IMR-90 (cell line): Measurements from ENCODE around the gene DOCK9. TPM values are rescaled to one million over a fixed set of nuclear protein-coding genes. Genes with fewer than 3 reads are reported as not detected.
A peak's percentile ranks its signal among the peaks of the same experiment; 100 is the strongest.

Experiments
- ATAC-seq: fragments of 200-7000 bp; cut with Tn5 transposase; 2 replicates; pipeline ENCODE4 v1.9.1; 2020; ENCODE audit warnings: low read depth, mild to moderate bottlenecking, moderate library complexity
- BruUV-seq: library from RNA; stranded (reverse); fragments of 400-500 nt; replicated peaks from 2 replicates; lab custom pipeline; 2021; lab: Mats Ljungman, UMichigan
- CTCF ChIA-PET: fragments of 300-600 bp; formaldehyde crosslinking; extraction: SDS; loops from one replicate; lab custom pipeline; 2021; ENCODE audit warnings: antibody characterized with exemption; lab: Yijun Ruan, JAX
- POLR2A ChIA-PET: fragments of 300-600 bp; sonication (Branson Sonifier 250); formaldehyde crosslinking; loops from one replicate; lab custom pipeline; 2022; ENCODE audit warnings: antibody characterized with exemption; ENCODE audit not compliant: unreplicated experiment; lab: Charles Lee
- DNase-seq: peaks from one replicate; pipeline ENCODE4 v3.0.0; 2013
- H2AFZ ChIP-seq: replicated peaks from 2 replicates; pipeline ENCODE3; 2013; ENCODE audit warnings: low read length, mild to moderate bottlenecking; ENCODE audit not compliant: poor library complexity
- H2AK5ac ChIP-seq: 2 replicates; pipeline ENCODE4 v1.6.1; 2013; ENCODE audit warnings: low read depth, low read length, inconsistent platforms
- H2AK9ac ChIP-seq: replicated peaks from 2 replicates; pipeline ENCODE3; 2013; ENCODE audit warnings: mild to moderate bottlenecking, low read depth, low read length, moderate library complexity; ENCODE audit not compliant: poor library complexity
- H2BK120ac ChIP-seq: 2 replicates; pipeline ENCODE4 v1.6.1; 2013; ENCODE audit warnings: low read depth, low read length, inconsistent platforms
- H2BK15ac ChIP-seq: 3 replicates; pipeline ENCODE4 v1.6.1; 2013; ENCODE audit warnings: low read depth, low read length, inconsistent platforms
- H2BK20ac ChIP-seq: 2 replicates; pipeline ENCODE4 v1.6.1; 2013; ENCODE audit warnings: low read depth, mild to moderate bottlenecking, inconsistent platforms, low read length, moderate library complexity
- H2BK5ac ChIP-seq: 2 replicates; pipeline ENCODE4 v1.6.1; 2013; ENCODE audit warnings: mild to moderate bottlenecking, low read depth, low read length, inconsistent platforms; ENCODE audit not compliant: poor library complexity, severe bottlenecking
- H3K14ac ChIP-seq: replicated peaks from 2 replicates; pipeline ENCODE4 v1.6.1; 2013; ENCODE audit warnings: low read depth, low read length, inconsistent platforms
- H3K18ac ChIP-seq: 2 replicates; pipeline ENCODE4 v1.6.1; 2013; ENCODE audit warnings: low read depth, low read length, control low read depth
- H3K23ac ChIP-seq: 2 replicates; pipeline ENCODE4 v1.6.1; 2013; ENCODE audit warnings: low read depth, low read length, inconsistent platforms
- H3K27ac ChIP-seq: 2 replicates; pipeline ENCODE4 v1.5.1; 2013; ENCODE audit warnings: mild to moderate bottlenecking, control low read depth, low read length; ENCODE audit not compliant: insufficient read depth
- H3K27me3 ChIP-seq: 2 replicates; pipeline ENCODE4 v1.6.1; 2013; ENCODE audit warnings: low read length; ENCODE audit not compliant: control insufficient read depth, insufficient read depth
- H3K36me3 ChIP-seq: 2 replicates; pipeline ENCODE4 v1.6.1; 2013; ENCODE audit warnings: low read length, mixed read lengths; ENCODE audit not compliant: control insufficient read depth, insufficient read depth
- H3K4ac ChIP-seq: 2 replicates; pipeline ENCODE4 v1.6.1; 2013; ENCODE audit warnings: low read depth, low read length, inconsistent platforms
- H3K4me1 ChIP-seq: 2 replicates; pipeline ENCODE4 v1.6.1; 2013; ENCODE audit warnings: low read length, mixed read lengths; ENCODE audit not compliant: control insufficient read depth, insufficient read depth
- H3K4me2 ChIP-seq: 2 replicates; pipeline ENCODE4 v1.6.1; 2013; ENCODE audit warnings: low read depth, mild to moderate bottlenecking, control low read depth, low read length, moderate library complexity
- H3K4me3 ChIP-seq: 2 replicates; pipeline ENCODE4 v1.5.1; 2013; ENCODE audit warnings: low read depth, mild to moderate bottlenecking, control low read depth, low read length, moderate library complexity; ENCODE audit not compliant: insufficient read depth
- H3K56ac ChIP-seq: 2 replicates; pipeline ENCODE4 v1.6.1; 2013; ENCODE audit warnings: low read length, inconsistent platforms; ENCODE audit not compliant: insufficient read depth; ENCODE audit errors: extremely low read depth
- H3K79me1 ChIP-seq, 2 experiments: 2 replicates each; pipeline ENCODE4 v1.6.1; 2013; ENCODE audit warnings: low read length in 2 of 2, inconsistent platforms in 1 of 2, low read depth in 1 of 2
- H3K9ac ChIP-seq: 2 replicates; pipeline ENCODE4 v1.6.1; 2013; ENCODE audit warnings: low read depth, low read length, control low read depth
- H3K9me1 ChIP-seq: 2 replicates; pipeline ENCODE4 v1.6.1; 2013; ENCODE audit warnings: low read length, inconsistent platforms; ENCODE audit not compliant: insufficient read depth
- H3K9me3 ChIP-seq: 2 replicates; pipeline ENCODE4 v1.6.1; 2013; ENCODE audit warnings: low read length; ENCODE audit not compliant: control insufficient read depth, insufficient read depth
- H4K20me1 ChIP-seq: 2 replicates; pipeline ENCODE4 v1.6.1; 2013; ENCODE audit warnings: low read length, inconsistent platforms; ENCODE audit not compliant: insufficient read depth
- H4K5ac ChIP-seq: 2 replicates; pipeline ENCODE4 v1.6.1; 2013; ENCODE audit warnings: mild to moderate bottlenecking, low read depth, low read length, control low read depth
- H4K8ac ChIP-seq, 2 experiments: 2 replicates each; pipeline ENCODE4 v1.6.1; 2013; ENCODE audit warnings: low read depth in 2 of 2, low read length in 2 of 2, control low read depth in 1 of 2, inconsistent platforms in 1 of 2
- H4K91ac ChIP-seq: 2 replicates; pipeline ENCODE4 v1.6.1; 2013; ENCODE audit warnings: low read depth, low read length, inconsistent platforms; ENCODE audit not compliant: insufficient read depth
- CHD1 ChIP-seq: IDR thresholded peaks from 2 replicates; pipeline ENCODE4 v1.6.1; 2012; ENCODE audit warnings: low read depth, low read length, improper control_type of control experiment
- MAFK ChIP-seq: IDR thresholded peaks from 2 replicates; pipeline ENCODE4 v1.6.1; 2012; ENCODE audit warnings: low read depth, low read length, improper control_type of control experiment
- NFE2L2 ChIP-seq: fragments of 150-350 bp; IDR thresholded peaks from 2 replicates; pipeline ENCODE4 v1.6.1; 2016; ENCODE audit warnings: low read depth, mild to moderate bottlenecking, low read length
- RFX5 ChIP-seq: IDR thresholded peaks from 2 replicates; pipeline ENCODE4 v1.8.0; 2012; ENCODE audit warnings: low read depth, mild to moderate bottlenecking, low read length, moderate library complexity
- WGBS, 2 experiments: methylation state at CpG; one replicate each; pipeline versions ENCODE4 v1.1.5 to v1.1.7; 2013; ENCODE audit warnings: missing lambda C conversion rate in 2 of 2; ENCODE audit not compliant: insufficient read length in 1 of 2; ENCODE audit errors: extremely low coverage in 2 of 2; 5-methylcytosine and 5-hydroxymethylcytosine counted together
- dilution Hi-C: fragments of 300-500 bp; cut with HindIII; formaldehyde crosslinking; loops from one replicate; pipeline ENCODE4 v1.14.3; 2018; ENCODE audit warnings: low sequenced_read_pairs; ENCODE audit not compliant: unreplicated experiment
- in situ Hi-C: fragments of 300-500 bp; cut with MboI; formaldehyde crosslinking; loops from 3 replicates; pipeline ENCODE4 v1.14.3; 2019; ENCODE audit warnings: low sequenced_read_pairs, inconsistent platforms, mixed read lengths
- intact Hi-C: fragments of 100-400 bp; cut with micrococcal nuclease; formaldehyde crosslinking; loops from 2 replicates; pipeline ENCODE4 v1.10.0; 2022
- polyA plus RNA-seq, 3 experiments: library from polyadenylated mRNA; depleted of rRNA; stranded (reverse); fragments of >200 nt; gene quantifications; 2 replicates each; pipeline ENCODE4 v1.2.3, GENCODE V29; 2012; ENCODE audit warnings: low replicate concordance in 1 of 3
- total RNA-seq: library from RNA; depleted of rRNA; stranded (reverse); fragments of >200 nt; gene quantifications from 2 replicates; pipeline ENCODE4 v1.2.3, GENCODE V29; 2012

The DOCK9 gene
- total and polyA plus RNA-seq, 2 of the 4 experiments (the other 2 are of a cell fraction), result 4.8 to 7.2 TPM

GRCh38 chr13:98892077-98892476 lies 85.8 kb downstream of the DOCK9 start:
- Histone ChIP-seq H3K27me3 (no peaks in the 10 kb centered on the region), H2BK15ac (no peak overlapping the region), H2BK120ac (no peak overlapping the region), H3K4me2 (no peak overlapping the region), H3K9me3 (no peaks in the 10 kb centered on the region), H3K18ac (no peak overlapping the region), H3K9me1 (peaks cover 8% of the 10 kb centered on the region; the same call in 1 of the 2 replicates), H2BK5ac (no peak overlapping the region), H3K79me1 (no peaks in the 10 kb centered on the region), H3K9ac (no peak overlapping the region), H4K91ac (no peak overlapping the region), H2BK20ac (no peak overlapping the region), H2AFZ (no peak overlapping the region), H3K56ac (no peak overlapping the region), H4K5ac (no peak overlapping the region), H4K8ac (no peak overlapping the region), H2AK5ac (no peak overlapping the region), H3K4me3 (no peak overlapping the region), H2AK9ac (no peak overlapping the region), H3K23ac (no peak overlapping the region), H3K4ac (no peak overlapping the region), H3K4me1 (peaks cover 4% of the 10 kb centered on the region), H4K20me1 (no peaks in the 10 kb centered on the region), H3K36me3 (no peaks in the 10 kb centered on the region), H3K14ac (no peak overlapping the region), H3K27ac (no peak overlapping the region)
- no CpG with 5 or more reads among the region's 3 CpGs for WGBS, 2 experiments
- dilution Hi-C loops (no loop called here), intact Hi-C loops (no loop called here), in situ Hi-C loops (no loop called here)
- DNase-seq, result no peak
- CTCF ChIA-PET, result interaction anchor here (0.6 kb wide), 1 partner anchor 49 kb away, joined by 3 read pairs; no protein-coding TSS in a partner anchor
- TF ChIP-seq RFX5 (no peak), MAFK (peak; percentile 99), CHD1 (no peak), NFE2L2 (no peak)
- BruUV-seq, result no TSS peak
- POLR2A ChIA-PET, result interaction anchor here (0.6 kb wide), 1 partner anchor 156 kb away, joined by 3 read pairs; no protein-coding TSS in a partner anchor
- no peak for ATAC-seq
